Ishikawa (cell line): ENCODE measurements around the gene ICAM2.

ENCODE experiments used
- CEBPB ChIP-seq: IDR thresholded peaks from 2 replicates; pipeline ENCODE4 v1.6.1; 2012
- CREB1 ChIP-seq: IDR thresholded peaks from 2 replicates; pipeline ENCODE4 v1.6.1; 2012; ENCODE audit warnings: low read depth
- EGR1 ChIP-seq: IDR thresholded peaks from 2 replicates; pipeline ENCODE4 v1.6.1; 2012
- EP300 ChIP-seq: IDR thresholded peaks from 2 replicates; pipeline ENCODE4 v1.6.1; 2012; ENCODE audit warnings: borderline replicate concordance
- FOXM1 ChIP-seq: IDR thresholded peaks from 2 replicates; pipeline ENCODE4 v1.6.1; 2012; ENCODE audit warnings: low read depth, borderline replicate concordance
- NFIC ChIP-seq: IDR thresholded peaks from 2 replicates; pipeline ENCODE4 v1.6.1; 2012
- RAD21 ChIP-seq: IDR thresholded peaks from 2 replicates; pipeline ENCODE4 v1.6.1; 2012; ENCODE audit warnings: low read depth
- TAF1 ChIP-seq: IDR thresholded peaks from 2 replicates; pipeline ENCODE4 v1.6.1; 2012; ENCODE audit warnings: low read depth, mild to moderate bottlenecking
- TCF12 ChIP-seq: IDR thresholded peaks from 2 replicates; pipeline ENCODE4 v1.6.1; 2012; ENCODE audit warnings: low read depth
- TEAD4 ChIP-seq: IDR thresholded peaks from 2 replicates; pipeline ENCODE4 v1.6.1; 2012
- YY1 ChIP-seq: IDR thresholded peaks from 2 replicates; pipeline ENCODE4 v1.6.1; 2012; ENCODE audit warnings: low read depth
- ZBTB7A ChIP-seq: IDR thresholded peaks from 2 replicates; pipeline ENCODE4 v1.6.1; 2012; ENCODE audit warnings: low read depth
- TF ChIP-seq, protein P1 (sequence below): IDR thresholded peaks from 2 replicates; pipeline ENCODE4 v1.6.1; 2012; ENCODE audit warnings: low read depth, mild to moderate bottlenecking
- TF ChIP-seq, protein P2 (sequence below): IDR thresholded peaks from 2 replicates; pipeline ENCODE4 v1.6.1; 2012
- TF ChIP-seq, protein P3 (sequence below): IDR thresholded peaks from 2 replicates; pipeline ENCODE4 v1.6.1; 2012

The ICAM2 gene

DNA sequence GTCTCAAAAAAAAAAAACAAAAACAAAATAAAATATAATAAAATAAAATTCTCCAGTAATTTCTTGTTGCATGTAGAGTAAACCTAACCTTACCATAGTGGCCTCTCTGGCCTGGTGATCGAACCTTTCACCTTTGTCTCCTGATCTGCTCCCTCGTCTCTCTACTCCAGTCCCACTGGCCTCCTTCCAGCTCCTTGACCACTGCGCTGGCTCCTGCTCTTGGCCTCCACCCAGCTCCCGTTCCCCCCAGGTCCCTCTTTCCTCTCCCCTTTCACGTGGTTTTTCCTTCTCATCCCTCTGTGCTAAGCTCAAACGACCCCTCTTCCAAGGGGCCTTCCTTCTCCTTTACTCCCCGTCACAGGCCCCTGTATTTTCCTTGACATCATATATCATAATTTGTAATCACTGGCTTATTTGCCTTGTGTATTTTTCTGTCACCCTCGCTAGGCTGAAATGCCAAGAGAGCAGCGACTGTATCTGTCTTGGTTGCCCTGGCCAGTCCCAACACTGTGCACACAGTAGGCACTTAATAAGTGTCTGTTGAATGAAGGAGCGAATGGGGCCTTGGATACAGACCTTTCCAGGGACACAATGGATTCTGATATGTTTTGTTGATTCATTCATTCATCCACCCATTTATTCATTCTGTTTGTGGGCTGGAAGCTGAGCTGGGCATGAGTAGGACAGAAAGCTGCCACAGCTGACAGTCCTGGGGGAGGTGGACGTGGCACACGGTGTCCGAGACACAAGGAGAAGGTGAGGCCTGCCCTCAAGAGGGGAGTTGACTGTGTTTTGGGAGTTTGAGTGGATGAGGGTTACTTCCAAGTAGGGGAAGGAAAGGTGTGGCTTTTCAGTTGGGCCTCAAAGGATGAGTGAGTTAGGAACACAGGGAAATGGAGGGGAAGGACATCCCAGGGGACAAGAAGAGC, 41.9 kb downstream of the ICAM2 start:
- TF ChIP-seq ZBTB7A (no peak), RAD21 (no peak), FOXM1 (no peak), TEAD4 (no peak), YY1 (no peak), CEBPB (no peak), TCF12 (no peak), EGR1 (no peak), NFIC (no peak), TAF1 (no peak), CREB1 (no peak)
- TF ChIP-seq, protein P1, sequence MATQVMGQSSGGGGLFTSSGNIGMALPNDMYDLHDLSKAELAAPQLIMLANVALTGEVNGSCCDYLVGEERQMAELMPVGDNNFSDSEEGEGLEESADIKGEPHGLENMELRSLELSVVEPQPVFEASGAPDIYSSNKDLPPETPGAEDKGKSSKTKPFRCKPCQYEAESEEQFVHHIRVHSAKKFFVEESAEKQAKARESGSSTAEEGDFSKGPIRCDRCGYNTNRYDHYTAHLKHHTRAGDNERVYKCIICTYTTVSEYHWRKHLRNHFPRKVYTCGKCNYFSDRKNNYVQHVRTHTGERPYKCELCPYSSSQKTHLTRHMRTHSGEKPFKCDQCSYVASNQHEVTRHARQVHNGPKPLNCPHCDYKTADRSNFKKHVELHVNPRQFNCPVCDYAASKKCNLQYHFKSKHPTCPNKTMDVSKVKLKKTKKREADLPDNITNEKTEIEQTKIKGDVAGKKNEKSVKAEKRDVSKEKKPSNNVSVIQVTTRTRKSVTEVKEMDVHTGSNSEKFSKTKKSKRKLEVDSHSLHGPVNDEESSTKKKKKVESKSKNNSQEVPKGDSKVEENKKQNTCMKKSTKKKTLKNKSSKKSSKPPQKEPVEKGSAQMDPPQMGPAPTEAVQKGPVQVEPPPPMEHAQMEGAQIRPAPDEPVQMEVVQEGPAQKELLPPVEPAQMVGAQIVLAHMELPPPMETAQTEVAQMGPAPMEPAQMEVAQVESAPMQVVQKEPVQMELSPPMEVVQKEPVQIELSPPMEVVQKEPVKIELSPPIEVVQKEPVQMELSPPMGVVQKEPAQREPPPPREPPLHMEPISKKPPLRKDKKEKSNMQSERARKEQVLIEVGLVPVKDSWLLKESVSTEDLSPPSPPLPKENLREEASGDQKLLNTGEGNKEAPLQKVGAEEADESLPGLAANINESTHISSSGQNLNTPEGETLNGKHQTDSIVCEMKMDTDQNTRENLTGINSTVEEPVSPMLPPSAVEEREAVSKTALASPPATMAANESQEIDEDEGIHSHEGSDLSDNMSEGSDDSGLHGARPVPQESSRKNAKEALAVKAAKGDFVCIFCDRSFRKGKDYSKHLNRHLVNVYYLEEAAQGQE = no peak
- TF ChIP-seq, protein P2, sequence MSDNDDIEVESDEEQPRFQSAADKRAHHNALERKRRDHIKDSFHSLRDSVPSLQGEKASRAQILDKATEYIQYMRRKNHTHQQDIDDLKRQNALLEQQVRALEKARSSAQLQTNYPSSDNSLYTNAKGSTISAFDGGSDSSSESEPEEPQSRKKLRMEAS = no peak

DNA sequence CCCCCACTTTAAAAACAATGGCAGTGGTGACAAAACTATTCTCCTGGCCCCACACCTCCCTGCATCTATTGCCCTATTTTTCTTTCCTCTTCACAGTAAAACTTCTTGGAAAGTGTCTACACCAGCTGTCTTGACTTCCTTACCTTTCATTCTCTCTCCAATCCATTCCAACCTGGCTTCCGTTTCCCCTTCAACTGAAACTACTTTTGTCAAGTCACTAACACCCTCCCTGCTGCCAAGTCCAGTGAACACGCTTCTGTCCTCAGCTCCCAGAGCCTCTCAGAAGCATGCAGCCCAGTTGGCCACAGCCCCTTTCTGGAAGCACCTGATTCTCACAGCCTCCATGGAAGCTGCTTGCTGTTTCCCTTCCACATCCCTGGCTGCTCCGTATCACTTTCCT, 43.7 kb downstream of the ICAM2 start:
- TF ChIP-seq FOXM1 (no peak), EGR1 (no peak), ZBTB7A (no peak), CEBPB (no peak), TCF12 (no peak)
- TF ChIP-seq, protein P1 = no peak
- TF ChIP-seq, protein P3, sequence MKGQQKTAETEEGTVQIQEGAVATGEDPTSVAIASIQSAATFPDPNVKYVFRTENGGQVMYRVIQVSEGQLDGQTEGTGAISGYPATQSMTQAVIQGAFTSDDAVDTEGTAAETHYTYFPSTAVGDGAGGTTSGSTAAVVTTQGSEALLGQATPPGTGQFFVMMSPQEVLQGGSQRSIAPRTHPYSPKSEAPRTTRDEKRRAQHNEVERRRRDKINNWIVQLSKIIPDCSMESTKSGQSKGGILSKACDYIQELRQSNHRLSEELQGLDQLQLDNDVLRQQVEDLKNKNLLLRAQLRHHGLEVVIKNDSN = no peak
- TF ChIP-seq, protein P2 = no peak

DNA sequence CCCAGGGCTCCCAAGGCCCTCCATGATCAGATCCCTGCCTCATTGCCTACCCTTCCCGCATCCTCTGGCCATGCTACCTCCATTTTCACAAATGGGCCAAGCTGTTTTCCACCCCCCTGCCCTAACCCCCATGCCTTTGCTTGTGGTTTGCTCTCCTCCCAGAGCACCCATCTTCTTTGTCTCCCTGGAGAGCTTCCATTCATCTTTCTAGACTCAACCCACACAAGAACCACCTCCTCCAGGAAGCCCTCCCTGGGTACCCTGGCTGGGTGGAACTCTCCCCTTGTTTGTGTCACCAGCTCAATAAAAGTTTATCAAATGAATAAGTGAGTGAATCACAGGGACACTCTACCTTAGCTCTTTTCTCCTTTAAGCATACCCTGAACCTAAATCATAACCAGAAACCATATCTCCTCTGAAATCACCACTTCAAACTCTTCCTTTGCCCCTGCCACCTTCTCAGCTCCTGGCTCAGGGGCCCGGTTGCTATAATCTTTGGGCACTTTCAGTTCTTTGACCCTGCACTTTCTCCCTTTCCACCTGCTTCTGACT, 44.8 kb downstream of the ICAM2 start:
- TF ChIP-seq TCF12 (no peak), TAF1 (no peak), ZBTB7A (no peak), RAD21 (no peak), YY1 (no peak), EGR1 (no peak), NFIC (no peak), FOXM1 (no peak), CEBPB (no peak), TEAD4 (no peak), EP300 (no peak), CREB1 (no peak)
- TF ChIP-seq, protein P1 = no peak
- TF ChIP-seq, protein P3 = no peak
- TF ChIP-seq, protein P2 = no peak

DNA sequence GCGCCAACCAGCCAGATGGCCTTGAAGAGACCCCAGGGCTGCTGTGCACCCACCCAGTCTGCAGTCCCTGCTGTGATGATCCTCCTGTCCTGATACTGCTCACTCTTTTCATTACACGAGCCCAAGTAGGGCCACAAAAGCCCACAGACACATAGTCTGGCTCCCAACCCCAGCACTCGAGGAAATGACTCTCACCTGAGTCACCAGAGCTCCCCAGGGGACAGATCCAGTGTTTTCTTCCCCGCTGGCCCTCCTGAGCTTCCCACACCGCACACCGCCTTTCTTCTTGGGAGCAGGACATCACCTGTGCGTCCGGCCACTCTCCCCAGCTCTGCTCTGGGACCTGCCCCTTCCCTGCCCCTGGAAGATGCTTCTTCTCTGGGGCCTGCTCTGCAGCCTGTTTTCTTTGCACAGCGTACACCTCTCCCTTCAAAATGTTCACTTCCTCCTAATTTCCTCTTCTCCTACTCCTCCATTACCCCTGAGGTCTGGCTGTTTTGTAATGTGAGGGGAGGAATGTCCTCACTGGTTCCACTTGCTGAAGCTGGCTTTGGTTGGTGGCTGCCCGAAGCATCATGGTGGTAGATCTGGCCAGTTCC, 45.7 kb downstream of the ICAM2 start:
- TF ChIP-seq, protein P1 = no peak
- TF ChIP-seq EP300 = 0 out of 2 replicates have a peak, but pooled peaks have one; percentile 4
